Upper lobe of right lung (tissue), 1 donor: Measurements from ENCODE around the gene CERS6. TPM values are rescaled to one million over a fixed set of nuclear protein-coding genes. Genes with fewer than 3 reads are reported as not detected.

Experiments used
- ATAC-seq: fragments of 200-7000 bp; cut with Tn5 transposase; one replicate; pipeline ENCODE4 v1.9.1; 2020; ENCODE audit warnings: mild to moderate bottlenecking, moderate library complexity
- DNase-seq: peaks from one replicate; pipeline ENCODE4 v3.0.0-alpha.2; 2020
- H3K27ac ChIP-seq: fragments of 200-600 bp; one replicate; pipeline ENCODE4 v1.8.0; 2022
- H3K27me3 ChIP-seq: fragments of 200-600 bp; one replicate; pipeline ENCODE4 v1.8.0; 2022; ENCODE audit warnings: mild to moderate bottlenecking
- H3K36me3 ChIP-seq: fragments of 200-600 bp; one replicate; pipeline ENCODE4 v1.8.0; 2022
- H3K4me1 ChIP-seq: fragments of 200-600 bp; one replicate; pipeline ENCODE4 v1.8.0; 2022
- H3K4me3 ChIP-seq: fragments of 200-600 bp; one replicate; pipeline ENCODE4 v1.8.0; 2022; ENCODE audit warnings: mild to moderate bottlenecking
- H3K9me3 ChIP-seq: fragments of 200-600 bp; one replicate; pipeline ENCODE4 v1.8.0; 2022
- intact Hi-C: fragments of 100-400 bp; cut with DNase I; formaldehyde crosslinking; loops from one replicate; pipeline ENCODE4 v1.11.0; 2022
- total RNA-seq: library from RNA; stranded (reverse); fragmentation: NEBNext Ultra II Directional; extraction: Animal tissue kit (Norgen Biotek cat#: 25700); gene quantifications from one replicate; pipeline ENCODE4 v1.2.1, GENCODE V29; 2021
- TF ChIP-seq, protein P1 (sequence below): fragments of 200-600 bp; IDR thresholded peaks from one replicate; pipeline ENCODE4 v1.8.0; 2022; ENCODE audit warnings: antibody characterized with exemption
- donor health status: DM: no; HTN: yes; CAD: no; lungs with severe emphysema.

Gene CERS6
- total RNA-seq, 1 donor from 2014 or later, result 17.8 TPM

DNA sequence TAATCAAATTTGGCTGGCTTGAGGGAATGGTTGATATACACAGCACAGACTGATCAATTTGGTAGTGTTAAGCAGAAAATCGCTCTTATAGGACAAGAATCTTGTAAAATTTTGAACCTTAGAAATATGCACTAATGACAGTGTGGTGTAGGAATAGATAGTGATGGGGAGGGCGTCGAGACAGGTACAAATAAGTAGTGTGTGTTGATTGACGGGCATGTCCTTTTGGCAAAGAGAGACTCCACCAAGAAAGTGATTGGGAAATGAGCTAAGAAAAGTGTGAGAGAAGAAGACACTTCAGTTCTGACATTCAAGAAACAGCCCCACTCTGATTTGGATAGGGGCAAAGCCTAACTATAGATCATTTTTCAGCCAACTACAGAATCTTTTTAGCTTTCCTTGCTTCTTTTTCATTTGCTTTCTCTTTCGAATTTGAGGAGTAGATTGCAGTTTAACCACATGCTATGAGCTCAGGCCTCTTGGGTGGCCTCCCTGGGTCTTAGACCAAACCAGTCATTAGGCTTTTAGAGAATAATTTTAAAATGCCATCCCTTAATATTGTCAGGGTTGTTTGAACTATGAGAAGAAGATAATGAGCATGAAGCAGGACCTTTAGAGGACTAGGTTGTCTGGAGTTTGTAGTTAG lies 127.1 kb downstream of the CERS6 start:
- DNase-seq, result no peak
- intact Hi-C loops, result no loop called here
- no peak overlapping the region for H3K27ac ChIP-seq

DNA sequence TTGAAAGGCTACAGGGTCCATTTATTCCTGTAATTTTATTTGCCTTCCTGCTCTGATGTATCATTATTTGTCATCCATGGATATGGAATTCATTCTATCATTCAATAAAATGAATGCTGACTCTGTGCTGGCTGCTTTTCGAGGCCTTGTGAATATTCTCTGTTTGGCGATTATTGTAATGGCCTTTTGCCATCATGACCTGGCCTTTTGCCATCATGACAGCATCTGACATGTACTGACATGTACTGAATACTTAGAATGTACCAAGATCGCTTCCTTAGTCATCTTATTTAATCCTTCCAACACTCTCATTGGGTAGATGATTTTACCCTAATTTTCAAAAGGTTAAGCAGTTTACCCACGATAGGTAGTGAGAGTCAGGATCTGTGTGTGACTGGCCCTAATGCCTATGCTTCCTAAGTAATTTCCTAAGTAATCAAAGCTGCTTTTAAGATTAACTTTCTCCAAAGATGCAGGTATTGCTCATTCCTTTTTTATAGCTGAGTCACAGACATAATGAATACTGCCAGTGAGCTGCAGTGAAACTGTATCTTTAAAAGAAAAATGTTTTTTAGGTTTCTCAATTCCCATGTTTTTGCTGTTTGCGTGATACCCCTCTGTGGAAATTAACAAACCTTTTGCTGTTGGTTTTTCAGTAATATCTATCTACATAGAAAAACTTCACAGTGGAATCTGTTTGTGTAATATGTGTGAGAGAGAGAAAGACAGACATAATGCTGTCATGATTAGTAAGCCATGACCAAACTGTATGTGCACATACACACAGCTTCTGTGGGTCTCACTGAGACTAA lies 127.8 kb downstream of the CERS6 start:
- TF ChIP-seq, protein P1, sequence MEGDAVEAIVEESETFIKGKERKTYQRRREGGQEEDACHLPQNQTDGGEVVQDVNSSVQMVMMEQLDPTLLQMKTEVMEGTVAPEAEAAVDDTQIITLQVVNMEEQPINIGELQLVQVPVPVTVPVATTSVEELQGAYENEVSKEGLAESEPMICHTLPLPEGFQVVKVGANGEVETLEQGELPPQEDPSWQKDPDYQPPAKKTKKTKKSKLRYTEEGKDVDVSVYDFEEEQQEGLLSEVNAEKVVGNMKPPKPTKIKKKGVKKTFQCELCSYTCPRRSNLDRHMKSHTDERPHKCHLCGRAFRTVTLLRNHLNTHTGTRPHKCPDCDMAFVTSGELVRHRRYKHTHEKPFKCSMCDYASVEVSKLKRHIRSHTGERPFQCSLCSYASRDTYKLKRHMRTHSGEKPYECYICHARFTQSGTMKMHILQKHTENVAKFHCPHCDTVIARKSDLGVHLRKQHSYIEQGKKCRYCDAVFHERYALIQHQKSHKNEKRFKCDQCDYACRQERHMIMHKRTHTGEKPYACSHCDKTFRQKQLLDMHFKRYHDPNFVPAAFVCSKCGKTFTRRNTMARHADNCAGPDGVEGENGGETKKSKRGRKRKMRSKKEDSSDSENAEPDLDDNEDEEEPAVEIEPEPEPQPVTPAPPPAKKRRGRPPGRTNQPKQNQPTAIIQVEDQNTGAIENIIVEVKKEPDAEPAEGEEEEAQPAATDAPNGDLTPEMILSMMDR, result no peak
- H3K27me3 ChIP-seq, result no peaks in the 10 kb centered on the region
- H3K9me3 ChIP-seq, result no peaks in the 10 kb centered on the region
- H3K27ac ChIP-seq, result no peak overlapping the region
- no peaks in the 10 kb centered on the region for H3K4me1 ChIP-seq
- no peak for DNase-seq
- no peak overlapping the region for H3K4me3 ChIP-seq
- no peaks in the 10 kb centered on the region for H3K36me3 ChIP-seq
- ATAC-seq, result no peak
- intact Hi-C loops, result no loop called here

More for the DNA sequence above, 127.1 kb downstream of the CERS6 start:
- Histone ChIP-seq H3K4me3 (no peak overlapping the region), H3K36me3 (no peaks in the 10 kb centered on the region), H3K27me3 (no peaks in the 10 kb centered on the region), H3K4me1 (no peaks in the 10 kb centered on the region), H3K9me3 (no peaks in the 10 kb centered on the region)
- ATAC-seq, result no peak
- TF ChIP-seq, protein P1, result no peak

DNA sequence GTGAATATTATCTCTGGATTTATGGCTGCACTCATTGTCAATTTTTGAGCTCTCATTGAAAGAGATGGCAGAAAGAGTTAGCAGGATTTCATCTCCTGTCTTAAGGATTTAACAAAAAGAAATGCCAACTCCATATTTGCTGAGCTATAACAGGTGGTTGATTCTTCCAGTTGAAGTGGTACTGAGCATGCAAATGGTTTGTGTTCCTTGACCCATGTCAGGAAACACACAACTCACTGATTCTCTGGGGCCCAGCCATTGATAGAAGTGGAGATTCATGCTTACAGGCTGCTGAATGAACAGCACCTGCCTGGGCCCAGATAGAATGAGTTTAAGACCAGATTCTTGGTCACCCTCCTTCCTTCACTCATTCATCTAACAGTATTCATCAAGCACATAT lies 128.8 kb downstream of the CERS6 start:
- no peak for DNase-seq
- no peaks in the 10 kb centered on the region for H3K4me1 ChIP-seq
- TF ChIP-seq, protein P1, result no peak
- no peak for ATAC-seq
- no peaks in the 10 kb centered on the region for H3K9me3 ChIP-seq
- H3K27me3 ChIP-seq, result no peaks in the 10 kb centered on the region
- no peak overlapping the region for H3K4me3 ChIP-seq
- H3K36me3 ChIP-seq, result no peaks in the 10 kb centered on the region
- no peak overlapping the region for H3K27ac ChIP-seq
- intact Hi-C loops, result no loop called here

DNA sequence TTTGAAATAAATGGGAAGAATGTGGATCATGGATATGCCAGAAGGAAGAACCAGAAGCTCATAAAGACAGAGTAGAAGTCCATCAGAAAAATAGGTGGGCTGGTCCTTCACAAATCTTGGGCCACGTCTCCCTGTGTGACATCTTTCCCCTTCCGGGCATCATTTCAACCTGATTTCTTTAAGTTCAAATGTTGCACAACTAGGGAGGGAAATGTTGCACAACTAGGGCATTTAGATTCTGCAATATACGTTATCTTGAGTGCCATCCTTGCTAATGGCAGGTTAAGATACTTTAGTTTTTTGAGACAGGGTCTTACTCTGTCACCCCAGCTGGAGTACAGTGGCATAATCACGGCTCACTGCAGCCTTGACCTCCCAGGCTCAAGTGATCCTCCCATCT lies 129.6 kb downstream of the CERS6 start:
- Histone ChIP-seq H3K27ac (no peak overlapping the region), H3K4me1 (no peaks in the 10 kb centered on the region), H3K9me3 (no peaks in the 10 kb centered on the region), H3K36me3 (no peaks in the 10 kb centered on the region), H3K4me3 (no peak overlapping the region), H3K27me3 (no peaks in the 10 kb centered on the region)
- TF ChIP-seq, protein P1, result no peak
- intact Hi-C loops, result no loop called here
- DNase-seq (no peak), ATAC-seq (no peak)

DNA sequence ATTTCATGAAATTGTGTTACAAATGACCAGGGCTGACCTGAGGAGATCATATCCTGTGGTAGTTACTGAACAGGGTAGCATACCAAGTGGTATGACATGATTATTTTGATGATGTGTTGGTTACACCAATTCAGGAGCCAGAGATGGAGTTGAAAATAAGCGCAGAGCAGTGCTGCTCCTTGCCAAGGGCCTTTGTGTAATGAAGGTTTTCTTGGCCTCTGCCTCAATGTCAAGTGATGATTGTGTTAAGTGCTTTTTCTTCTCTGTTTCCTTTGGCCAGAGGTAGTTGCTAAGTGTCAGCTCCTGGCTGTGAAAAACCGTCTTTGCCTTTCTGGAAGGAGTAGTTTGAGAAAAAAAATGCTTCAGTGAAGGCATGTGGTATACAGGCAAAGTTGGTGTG lies 131.2 kb downstream of the CERS6 start:
- Histone ChIP-seq H3K36me3 (no peaks in the 10 kb centered on the region), H3K9me3 (no peaks in the 10 kb centered on the region), H3K27me3 (no peaks in the 10 kb centered on the region), H3K4me3 (no peak overlapping the region), H3K27ac (no peak overlapping the region), H3K4me1 (no peaks in the 10 kb centered on the region)
- no peak for DNase-seq
- TF ChIP-seq, protein P1, result no peak
- ATAC-seq, result no peak
- intact Hi-C loops, result no loop called here
